Measurements from ENCODE around the gene TUFT1.
"Not testable (repeated sequence)": the region's sequence is repeated elsewhere in the genome, so short reads cannot be mapped to it uniquely, and the experiment has no call there.

Gene TUFT1

DNA sequence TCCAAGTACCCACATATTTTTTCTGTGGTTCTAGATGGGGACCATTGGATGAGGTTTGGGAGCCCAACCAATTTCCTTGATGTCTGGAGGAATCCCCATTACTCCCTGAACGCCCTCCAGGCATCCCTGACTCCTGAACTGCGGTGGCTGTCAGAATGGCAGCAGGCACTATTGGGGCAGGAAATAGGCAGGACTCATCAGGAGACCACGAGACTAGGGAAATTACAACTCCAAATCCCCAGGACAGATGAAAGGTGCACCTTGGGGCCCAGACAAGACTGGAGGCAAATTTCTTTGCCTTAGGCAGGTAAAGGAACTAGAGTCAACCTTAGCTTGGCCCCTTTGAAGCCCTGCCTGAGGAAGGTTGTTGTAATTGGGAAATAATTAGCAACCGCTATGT, 27.8 kb upstream of the TUFT1 start:
- no peak for DNase-seq

DNA sequence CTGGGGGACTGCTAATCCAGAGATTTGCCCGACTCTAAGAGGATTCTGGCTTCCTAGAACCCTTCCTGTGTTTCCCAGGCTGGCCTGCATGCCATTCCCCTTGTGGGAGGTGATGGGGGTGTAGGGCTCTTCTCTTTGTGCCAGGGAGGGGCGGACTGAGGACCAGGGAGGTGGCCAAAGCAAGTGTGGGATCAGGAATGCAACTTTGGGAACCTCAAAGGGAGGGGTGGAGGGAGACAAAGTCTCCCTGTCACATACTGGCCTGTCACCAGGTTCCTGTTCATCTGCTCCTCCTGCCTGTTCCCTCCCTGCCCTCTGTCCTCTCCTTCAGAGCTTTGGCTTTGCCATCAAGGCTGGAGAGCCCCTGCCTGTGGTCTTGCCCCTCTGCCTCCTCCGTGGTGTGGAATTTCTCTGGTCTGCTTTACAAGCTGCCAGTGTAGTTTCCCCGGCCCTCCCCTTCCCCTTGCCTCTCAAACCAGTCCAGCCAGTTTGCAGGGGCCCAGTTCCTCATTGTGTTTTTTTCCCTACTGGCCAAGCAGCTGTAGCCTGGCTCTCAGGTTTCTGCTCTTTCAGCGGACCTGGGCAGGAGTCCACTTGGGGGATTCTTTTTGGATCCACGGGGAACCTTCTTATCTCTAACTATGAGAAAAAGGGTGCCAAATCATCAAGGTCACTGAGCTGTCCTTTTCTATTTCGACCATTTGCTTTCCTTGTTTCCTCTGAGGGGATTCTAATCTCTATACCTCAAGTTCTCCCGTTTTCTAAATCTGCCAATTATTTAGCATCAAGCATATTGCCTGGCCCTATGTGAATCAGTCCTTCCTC, 27.1 kb upstream of the TUFT1 start:
- DNase-seq, result peak in 1 of 58 donors; percentile 7

DNA sequence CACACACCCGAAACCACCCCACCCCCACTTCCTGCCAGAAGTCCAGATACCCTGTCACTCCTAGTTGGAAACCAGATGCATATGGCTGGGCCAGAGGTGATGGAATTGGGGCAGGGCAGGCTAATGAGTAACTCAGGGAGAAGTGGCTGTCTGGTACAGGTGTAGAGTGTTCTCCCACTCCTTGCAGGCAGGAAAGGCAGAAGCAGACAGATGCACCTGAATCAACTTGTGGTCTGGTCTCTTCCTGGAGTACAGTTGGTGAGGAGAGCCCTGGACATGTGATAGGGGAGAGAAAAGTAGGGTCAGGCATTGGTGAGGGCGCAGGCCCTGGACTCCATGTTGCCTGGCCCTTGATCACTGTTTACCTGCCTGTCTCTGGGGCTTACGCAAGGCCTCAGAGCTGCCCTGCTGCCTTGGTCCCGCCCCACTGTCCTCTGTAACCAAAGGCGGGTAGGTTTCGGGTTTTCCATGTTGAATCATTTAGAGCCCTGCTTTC, 26.4 kb upstream of the TUFT1 start:
- DNase-seq, result no peak

DNA sequence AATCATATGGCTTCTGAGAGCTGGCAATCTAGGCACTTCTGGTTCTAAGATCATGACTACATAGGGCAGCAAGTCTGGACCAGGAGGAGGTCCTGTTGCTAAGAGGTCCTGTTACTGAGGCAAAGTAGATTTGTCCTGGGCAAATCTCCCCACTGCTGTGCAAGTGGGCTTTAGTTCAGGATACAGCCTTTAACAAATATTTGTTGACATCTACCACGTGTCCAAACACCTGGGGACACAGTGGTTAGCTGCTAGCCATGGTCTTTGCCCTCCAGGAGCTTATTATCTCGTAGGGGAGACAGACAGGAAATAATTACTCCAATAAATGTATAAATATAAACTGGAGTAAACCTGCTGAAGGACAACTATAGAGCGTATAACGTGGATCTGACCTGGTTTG, 25.7 kb upstream of the TUFT1 start:
- no peak for DNase-seq

DNA sequence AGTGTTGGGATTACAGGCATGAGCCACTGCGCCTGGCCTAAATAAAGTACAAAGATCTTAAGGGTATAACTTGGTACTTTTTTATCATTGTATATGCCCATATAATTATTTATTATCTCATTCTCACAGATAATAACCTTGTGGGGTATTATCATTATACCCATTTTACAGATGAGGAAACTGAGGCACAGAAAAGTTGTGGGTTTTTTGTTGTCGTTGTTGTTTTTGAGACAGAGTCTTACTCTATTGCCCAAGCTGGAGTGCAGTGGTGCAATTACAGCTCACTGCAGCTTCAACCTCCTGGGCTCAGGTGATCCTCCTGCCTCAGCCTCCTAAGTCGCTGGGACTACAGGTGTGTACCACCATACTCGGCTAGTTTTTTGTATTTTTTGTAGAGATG, 24.8 kb upstream of the TUFT1 start:
- no peak for DNase-seq

DNA sequence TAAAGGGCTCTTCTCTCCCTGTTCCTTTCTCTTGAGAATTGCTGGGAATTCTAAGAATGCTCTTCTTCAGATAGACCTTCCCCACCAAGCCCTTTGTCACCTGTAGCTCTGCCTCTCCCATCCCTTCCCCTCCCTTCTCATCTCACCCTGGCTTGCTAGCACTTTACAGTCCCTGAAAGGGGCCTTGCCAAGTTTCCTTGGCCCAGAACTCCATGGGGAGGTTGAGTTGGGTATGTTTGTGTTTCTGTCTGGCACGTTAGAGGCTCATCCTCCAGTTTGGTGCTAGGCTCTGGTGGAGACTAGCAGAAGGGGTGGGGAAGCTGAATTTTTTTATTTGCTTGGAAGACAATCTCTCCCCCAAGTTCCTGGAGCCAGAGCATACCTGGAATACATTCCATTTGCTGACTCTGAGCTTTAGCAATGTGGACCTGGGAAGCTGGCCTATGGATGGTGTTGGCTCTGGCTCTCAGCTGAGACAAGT, 24.0 kb upstream of the TUFT1 start:
- DNase-seq, result no peak

DNA sequence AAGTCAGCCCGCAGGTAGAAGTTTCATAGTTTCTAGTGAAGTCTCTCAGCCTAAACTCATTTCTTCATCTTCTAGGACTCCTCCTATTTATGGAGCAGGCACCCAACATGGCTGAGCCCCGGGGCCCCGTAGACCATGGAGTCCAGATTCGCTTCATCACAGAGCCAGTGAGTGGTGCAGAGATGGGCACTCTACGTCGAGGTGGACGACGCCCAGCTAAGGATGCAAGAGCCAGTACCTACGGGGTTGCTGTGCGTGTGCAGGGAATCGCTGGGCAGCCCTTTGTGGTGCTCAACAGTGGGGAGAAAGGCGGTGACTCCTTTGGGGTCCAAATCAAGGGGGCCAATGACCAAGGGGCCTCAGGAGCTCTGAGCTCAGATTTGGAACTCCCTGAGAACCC, 21.7 kb upstream of the TUFT1 start:
- no peak for DNase-seq

DNA sequence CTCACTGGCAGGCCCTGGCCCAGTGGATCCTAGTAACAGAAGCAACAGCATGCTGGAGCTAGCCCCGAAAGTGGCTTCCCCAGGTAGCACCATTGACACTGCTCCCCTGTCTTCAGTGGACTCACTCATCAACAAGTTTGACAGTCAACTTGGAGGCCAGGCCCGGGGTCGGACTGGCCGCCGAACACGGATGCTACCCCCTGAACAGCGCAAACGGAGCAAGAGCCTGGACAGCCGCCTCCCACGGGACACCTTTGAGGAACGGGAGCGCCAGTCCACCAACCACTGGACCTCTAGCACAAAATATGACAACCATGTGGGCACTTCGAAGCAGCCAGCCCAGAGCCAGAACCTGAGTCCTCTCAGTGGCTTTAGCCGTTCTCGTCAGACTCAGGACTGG, 21.2 kb upstream of the TUFT1 start:
- DNase-seq, result no peak

DNA sequence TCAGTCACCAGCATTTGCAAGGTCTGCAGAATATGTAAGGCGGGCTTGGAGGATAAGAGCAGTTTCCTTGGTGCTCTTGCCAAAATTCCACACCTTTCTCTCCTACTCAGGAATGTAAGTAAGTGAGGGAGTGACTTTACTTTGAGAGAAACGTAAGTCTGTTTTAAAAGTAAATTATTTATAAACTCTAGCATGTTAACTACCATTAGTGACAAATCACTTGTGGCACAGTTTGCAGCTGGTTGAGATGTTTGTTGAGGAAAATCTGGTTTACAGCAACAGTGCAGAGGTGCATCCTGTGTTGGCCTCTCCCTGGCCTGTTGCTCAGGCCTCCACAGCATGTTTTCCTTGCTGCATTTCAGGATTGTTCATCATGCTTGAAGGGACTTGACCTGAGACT, 20.4 kb upstream of the TUFT1 start:
- no peak for DNase-seq

DNA sequence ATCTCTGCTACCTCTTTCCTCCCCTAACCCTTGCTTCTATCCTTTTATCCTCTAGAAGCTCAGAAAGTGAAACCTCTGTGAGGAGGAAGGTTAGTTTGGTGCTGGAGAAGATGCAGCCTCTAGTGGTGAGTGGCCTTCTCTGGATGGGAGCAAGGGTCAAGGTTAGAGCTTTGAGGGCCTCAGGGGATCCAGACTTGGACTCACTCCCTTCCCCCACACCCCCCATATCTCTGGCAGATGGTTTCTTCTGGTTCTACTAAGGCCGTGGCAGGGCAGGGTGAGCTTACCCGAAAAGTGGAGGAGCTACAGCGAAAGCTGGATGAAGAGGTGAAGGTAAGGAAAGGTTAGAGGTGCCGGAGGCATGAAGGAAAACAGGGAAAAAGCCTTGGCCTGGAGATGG, 19.8 kb upstream of the TUFT1 start:
- DNase-seq, result no peak

DNA sequence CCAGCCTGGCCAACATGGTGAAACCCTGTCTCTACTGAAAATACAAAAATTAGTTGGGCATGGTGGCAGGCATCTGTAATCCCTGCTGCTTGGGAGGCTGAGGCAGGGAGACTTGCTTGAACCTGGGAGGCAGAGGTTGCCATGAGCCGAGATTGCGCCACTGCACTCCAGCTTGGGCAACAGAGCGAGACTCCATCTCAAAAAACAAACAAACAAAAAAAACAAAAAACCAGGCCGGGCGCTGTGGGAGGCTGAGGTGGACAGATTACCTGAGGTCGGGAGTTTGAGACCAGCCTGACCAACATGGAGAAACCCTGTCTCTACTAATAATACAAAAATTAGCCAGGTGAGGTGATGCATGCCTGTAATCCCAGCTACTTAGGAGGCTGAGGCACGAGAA, 17.7 kb upstream of the TUFT1 start:
- not testable (repeated sequence) for DNase-seq

DNA sequence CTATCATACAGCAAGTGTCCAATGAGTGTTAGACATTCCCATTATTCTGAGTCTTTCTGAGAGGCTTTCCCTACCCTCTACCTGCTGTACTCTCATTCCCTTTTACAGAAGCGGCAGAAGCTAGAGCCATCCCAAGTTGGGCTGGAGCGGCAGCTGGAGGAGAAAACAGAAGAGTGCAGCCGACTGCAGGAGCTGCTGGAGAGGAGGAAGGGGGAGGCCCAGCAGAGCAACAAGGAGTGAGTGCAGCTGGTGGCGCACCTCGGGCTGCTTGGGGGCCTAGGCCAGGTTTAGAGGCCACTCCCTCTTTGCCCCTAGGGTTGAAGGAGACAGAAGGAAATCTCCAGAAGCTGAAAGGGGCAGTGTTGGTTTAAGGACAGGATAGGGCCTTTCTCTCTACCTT, 16.8 kb upstream of the TUFT1 start:
- no peak for DNase-seq

DNA sequence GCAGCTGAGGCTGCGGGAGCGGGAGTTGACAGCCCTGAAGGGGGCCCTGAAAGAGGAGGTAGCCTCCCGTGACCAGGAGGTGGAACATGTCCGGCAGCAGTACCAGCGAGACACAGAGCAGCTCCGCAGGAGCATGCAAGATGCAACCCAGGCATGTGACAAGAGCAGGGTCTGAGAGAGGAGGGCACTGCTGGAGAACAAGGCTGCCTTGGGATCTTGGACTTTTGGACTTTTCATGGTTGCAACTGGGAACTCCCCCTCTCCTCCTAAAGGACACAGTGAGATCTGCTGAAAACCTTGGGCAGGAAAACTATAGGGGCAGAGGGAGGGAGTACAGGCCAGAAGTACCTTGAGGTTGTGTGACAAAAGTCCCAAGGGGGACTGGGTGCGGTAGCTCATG, 15.4 kb upstream of the TUFT1 start:
- no peak for DNase-seq

DNA sequence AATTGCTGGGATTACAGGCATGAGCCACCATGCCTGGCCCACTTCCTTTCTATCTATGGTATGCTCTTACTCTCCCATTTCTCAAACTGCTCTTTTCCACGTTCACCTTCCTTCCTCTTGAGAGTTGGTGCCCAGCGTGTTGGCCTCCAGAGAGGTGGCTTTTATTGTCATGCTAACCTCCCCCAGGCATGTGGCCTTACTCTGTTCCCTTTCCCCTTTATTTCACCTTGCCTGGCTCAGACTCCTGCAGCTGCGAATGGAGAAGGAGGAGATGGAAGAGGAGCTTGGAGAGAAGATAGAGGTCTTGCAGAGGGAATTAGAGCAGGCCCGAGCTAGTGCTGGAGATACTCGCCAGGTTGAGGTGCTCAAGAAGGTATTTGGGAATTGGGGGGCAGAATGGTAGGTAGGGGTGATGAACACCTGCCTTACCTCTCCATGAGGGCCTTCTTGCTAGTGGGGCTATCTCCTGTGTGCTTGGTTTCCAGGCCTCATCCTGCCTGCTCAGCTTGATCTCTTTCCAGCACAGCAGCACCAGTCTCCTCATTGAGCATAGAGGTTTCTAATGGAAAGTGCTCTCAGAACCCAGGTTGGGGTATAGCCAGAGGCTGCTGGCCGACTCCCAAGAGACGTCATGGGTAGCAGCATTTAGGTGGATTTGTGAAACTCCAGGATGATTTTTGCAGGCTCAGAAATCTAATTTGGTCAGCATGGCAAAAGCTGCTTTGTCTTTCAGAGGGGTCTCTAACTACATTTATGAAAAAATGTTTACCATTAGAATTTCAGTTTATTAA, 13.2 kb upstream of the TUFT1 start:
- no peak for DNase-seq

DNA sequence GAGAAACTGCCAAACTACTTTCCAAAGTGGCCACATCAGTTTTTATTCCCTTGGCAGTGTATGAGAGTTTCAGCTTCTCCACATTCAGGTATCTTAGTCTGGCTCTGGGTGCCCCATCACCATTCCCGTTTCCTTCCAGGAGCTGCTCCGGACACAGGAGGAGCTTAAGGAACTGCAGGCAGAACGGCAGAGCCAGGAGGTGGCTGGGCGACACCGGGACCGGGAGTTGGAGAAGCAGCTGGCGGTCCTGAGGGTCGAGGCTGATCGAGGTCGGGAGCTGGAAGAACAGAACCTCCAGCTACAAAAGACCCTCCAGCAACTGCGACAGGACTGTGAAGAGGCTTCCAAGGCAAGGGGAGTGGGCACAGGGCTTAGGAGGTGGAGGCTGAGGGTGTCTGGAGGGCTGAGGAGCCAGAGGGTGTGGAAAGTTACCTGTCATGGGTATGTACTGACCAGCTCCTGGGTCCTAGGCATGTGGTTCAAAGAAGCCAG, 10.9 kb upstream of the TUFT1 start:
- DNase-seq, result no peak

DNA sequence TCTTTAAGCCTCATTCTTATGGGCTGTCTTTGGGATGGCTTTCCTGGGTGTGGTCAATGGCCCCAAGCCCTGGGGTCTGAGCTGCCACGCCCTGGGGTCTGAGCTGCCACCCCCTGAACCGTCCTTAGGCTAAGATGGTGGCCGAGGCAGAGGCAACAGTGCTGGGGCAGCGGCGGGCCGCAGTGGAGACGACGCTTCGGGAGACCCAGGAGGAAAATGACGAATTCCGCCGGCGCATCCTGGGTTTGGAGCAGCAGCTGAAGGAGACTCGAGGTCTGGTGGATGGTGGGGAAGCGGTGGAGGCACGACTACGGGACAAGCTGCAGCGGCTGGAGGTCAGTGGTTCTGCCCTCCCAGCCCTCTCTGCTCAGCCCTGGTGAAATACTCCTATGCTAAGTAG, 10.3 kb upstream of the TUFT1 start:
- no peak for DNase-seq

DNA sequence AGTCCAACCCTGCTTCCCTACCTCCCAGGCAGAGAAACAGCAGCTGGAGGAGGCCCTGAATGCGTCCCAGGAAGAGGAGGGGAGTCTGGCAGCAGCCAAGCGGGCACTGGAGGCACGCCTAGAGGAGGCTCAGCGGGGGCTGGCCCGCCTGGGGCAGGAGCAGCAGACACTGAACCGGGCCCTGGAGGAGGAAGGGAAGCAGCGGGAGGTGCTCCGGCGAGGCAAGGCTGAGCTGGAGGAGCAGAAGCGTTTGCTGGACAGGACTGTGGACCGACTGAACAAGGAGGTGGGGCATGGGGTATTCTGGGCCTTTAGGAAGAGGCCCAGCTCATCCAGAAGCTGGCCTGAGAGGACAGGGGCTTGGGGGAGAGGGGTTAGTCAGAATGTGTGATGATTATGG, 9.6 kb upstream of the TUFT1 start:
- DNase-seq, result no peak

DNA sequence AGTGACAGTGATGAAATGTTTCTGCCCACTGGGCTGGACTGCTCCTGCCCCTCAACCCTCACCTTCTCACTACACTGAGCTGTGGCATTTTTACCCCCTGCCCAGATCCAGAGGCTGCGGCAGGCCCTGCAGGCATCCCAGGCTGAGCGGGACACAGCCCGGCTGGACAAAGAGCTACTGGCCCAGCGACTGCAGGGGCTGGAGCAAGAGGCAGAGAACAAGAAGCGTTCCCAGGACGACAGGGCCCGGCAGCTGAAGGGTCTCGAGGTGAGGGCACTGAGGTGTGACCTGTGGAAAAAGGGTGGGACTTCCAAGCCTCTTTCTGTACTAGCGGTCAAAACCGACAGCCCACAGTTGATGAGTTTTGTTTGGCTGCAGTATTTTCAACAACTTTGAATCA, 6.2 kb upstream of the TUFT1 start:
- no peak for DNase-seq

DNA sequence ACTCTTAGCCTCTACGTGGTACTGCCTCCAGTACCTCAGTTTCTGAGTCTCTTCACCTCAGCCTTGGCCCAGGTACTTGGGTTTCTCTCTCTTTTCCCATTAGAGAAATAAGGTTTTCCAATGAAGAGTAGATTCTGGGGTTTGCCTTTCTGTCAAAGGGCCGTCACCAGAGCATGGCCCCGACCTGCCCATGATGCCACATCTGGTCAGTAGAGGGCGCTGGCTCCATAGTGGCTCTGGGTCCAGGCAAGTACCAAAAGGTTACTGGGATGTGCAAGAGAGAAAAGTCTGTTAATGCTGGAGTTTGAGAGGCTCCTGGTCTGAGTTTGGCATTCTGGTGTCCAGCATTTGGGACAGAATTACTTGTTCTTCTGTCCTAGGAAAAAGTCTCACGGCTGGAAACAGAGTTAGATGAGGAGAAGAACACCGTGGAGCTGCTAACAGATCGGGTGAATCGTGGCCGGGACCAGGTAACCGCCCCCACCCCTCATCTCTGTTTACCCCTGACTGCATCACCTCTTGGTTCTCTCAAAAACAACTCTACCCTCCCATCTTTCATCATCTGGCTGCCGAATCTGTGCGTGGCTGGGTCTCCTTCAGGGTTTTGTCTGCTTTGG, 5.3 kb upstream of the TUFT1 start:
- DNase-seq, result peak in 50 of 58 donors; percentile 0 to 80 (median 42)

DNA sequence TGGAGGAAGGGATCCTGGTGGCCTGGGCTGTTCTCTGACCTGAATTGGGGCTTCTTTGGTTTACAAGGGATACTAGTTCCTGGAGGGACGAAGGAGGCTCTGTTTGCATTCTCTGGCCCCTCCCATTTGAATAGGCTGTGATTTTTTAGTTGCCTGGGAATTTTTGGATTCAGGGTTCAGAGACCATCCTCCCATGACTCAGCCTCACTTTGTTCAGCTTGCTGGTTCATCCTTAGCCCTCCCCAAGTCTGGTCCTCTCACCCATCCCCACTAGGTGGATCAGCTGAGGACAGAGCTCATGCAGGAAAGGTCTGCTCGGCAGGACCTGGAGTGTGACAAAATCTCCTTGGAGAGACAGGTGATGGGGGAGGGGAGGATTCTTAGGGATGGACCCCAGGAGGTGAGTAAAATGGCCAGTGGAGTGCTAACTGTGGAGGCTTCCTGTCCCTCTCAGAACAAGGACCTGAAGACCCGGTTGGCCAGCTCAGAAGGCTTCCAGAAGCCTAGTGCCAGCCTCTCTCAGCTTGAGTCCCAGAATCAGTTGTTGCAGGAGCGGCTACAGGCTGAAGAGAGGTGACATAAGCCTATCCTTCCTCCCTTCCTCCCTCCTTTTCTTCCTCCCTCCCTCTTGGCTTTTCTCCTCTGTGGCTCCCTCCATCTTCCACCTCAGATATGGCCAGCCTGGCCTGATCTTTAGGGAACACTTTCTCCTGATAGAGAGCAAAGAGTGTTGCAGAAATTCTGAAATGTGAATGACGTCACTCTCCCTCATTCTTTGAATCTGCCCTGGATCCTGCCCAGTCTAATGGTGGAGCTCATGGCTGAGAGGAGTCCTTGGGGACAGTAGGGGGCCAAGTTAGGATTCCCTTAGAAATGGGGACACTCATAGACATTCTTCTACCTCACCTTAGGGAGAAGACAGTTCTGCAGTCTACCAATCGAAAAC, 4.5 kb upstream of the TUFT1 start:
- no peak for DNase-seq

DNA sequence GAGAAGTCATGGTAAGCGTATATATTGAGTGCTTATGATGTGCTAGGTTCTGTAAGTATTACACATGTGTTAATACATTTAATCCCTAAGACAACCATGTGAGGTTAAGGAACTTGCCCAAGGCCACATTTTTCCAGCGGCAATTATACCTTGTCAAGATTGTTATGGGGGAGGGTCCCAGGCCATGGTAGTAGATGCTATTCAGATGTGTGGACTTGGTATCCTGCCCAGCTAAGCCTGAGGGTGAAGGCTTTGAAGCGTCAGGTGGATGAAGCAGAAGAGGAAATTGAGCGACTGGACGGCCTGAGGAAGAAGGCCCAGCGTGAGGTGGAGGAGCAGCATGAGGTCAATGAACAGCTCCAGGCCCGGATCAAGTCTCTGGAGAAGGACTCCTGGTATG, 3.6 kb upstream of the TUFT1 start:
- DNase-seq, result no peak

Data from anterior cingulate cortex (tissue), 58 donors.